ENCODE measurements around the gene AHCYL2.
A peak's percentile ranks its signal among the peaks of the same experiment; 100 is the strongest.
"Not testable (repeated sequence)": the region's sequence is repeated elsewhere in the genome, so short reads cannot be mapped to it uniquely, and the experiment has no call there.

The AHCYL2 gene

GRCh38 chr7:129292861-129293260 is 68.0 kb downstream of the AHCYL2 start:
- no peak for DNase-seq (ENCODE audit: low read depth)

GRCh38 chr7:129295015-129295423 is 70.2 kb downstream of the AHCYL2 start:
- peak; percentile 84 for DNase-seq (ENCODE audit: low read depth)

- peak; percentile 37 for DNase-seq (ENCODE audit: low read depth)
Observed at GRCh38 chr7:129298268-129298893, 73.6 kb downstream of the AHCYL2 start.

GRCh38 chr7:129299889-129300288 is 75.1 kb downstream of the AHCYL2 start:
- DNase-seq (ENCODE audit: low read depth), result no peak

GRCh38 chr7:129300299-129300698 is 75.5 kb downstream of the AHCYL2 start:
- not testable (repeated sequence) for DNase-seq (ENCODE audit: low read depth)

- peak; percentile 3 for DNase-seq (ENCODE audit: low read depth)
Observed at GRCh38 chr7:129307592-129307991, 82.8 kb downstream of the AHCYL2 start.

GRCh38 chr7:129308047-129308446 is 83.2 kb downstream of the AHCYL2 start:
- peak; percentile 59 for DNase-seq (ENCODE audit: low read depth)

- DNase-seq (ENCODE audit: low read depth), result no peak
Observed at GRCh38 chr7:129311429-129311828, 86.6 kb downstream of the AHCYL2 start.

GRCh38 chr7:129313282-129313681 is 88.5 kb downstream of the AHCYL2 start:
- DNase-seq (ENCODE audit: low read depth), result no peak

- no peak for DNase-seq (ENCODE audit: low read depth)
Observed at GRCh38 chr7:129315960-129316359, 91.1 kb downstream of the AHCYL2 start.

- DNase-seq (ENCODE audit: low read depth), result no peak
Observed at GRCh38 chr7:129317450-129317849, 92.6 kb downstream of the AHCYL2 start.

- DNase-seq (ENCODE audit: low read depth), result no peak
Observed at GRCh38 chr7:129327076-129327475, 102.2 kb downstream of the AHCYL2 start.

GRCh38 chr7:129332254-129333035 is 107.6 kb downstream of the AHCYL2 start:
- DNase-seq (ENCODE audit: low read depth), result peak; percentile 69

- DNase-seq (ENCODE audit: low read depth), result no peak
Observed at GRCh38 chr7:129334473-129334872, 109.6 kb downstream of the AHCYL2 start.

GRCh38 chr7:129338450-129338849 is 113.6 kb downstream of the AHCYL2 start:
- DNase-seq (ENCODE audit: low read depth), result no peak

- DNase-seq (ENCODE audit: low read depth), result no peak
Observed at GRCh38 chr7:129341212-129341611, 116.4 kb downstream of the AHCYL2 start.

- no peak for DNase-seq (ENCODE audit: low read depth)
Observed at GRCh38 chr7:129341816-129342806, 117.3 kb downstream of the AHCYL2 start.

- DNase-seq (ENCODE audit: low read depth), result peak; percentile 71
Observed at GRCh38 chr7:129343099-129343700, 118.4 kb downstream of the AHCYL2 start.

- no peak for DNase-seq (ENCODE audit: low read depth)
Observed at GRCh38 chr7:129347330-129347729, 122.5 kb downstream of the AHCYL2 start.

GRCh38 chr7:129348023-129348740 is 123.4 kb downstream of the AHCYL2 start:
- DNase-seq (ENCODE audit: low read depth), result no peak

GRCh38 chr7:129351320-129351719 is 126.5 kb downstream of the AHCYL2 start:
- peak; percentile 68 for DNase-seq (ENCODE audit: low read depth)

Measured in iris pigment epithelial cell (primary cell).